T follicular helper cell (primary cell): Measurements from ENCODE around the gene FNDC7.
"Not testable (repeated sequence)": the region's sequence is repeated elsewhere in the genome, so short reads cannot be mapped to it uniquely, and the experiment has no call there.

Experiments used
- DNase-seq: peaks from one replicate; pipeline ENCODE4 v3.0.0-alpha.2; 2020; ENCODE audit warnings: low read depth
- total RNA-seq, 2 experiments: gene quantifications; one replicate each; lab custom pipeline; 2026; lab: John Stamatoyannopoulos, UW

The FNDC7 gene
- total RNA-seq = 0.13 to 0.48 reads per million in 2 experiments

GRCh38 chr1:108712606-108713150 is at the start of gene FNDC7:
TSS of gene FNDC7 (plus strand) at chr1:108712908. CDS start at chr1:108712934, 26 bp downstream.
- no peak for DNase-seq

GRCh38 chr1:108663074-108663473 is 49.6 kb upstream of the FNDC7 start:
- no peak for DNase-seq

GRCh38 chr1:108664481-108664880 is 48.2 kb upstream of the FNDC7 start:
- DNase-seq = no peak

GRCh38 chr1:108665067-108665466 is 47.6 kb upstream of the FNDC7 start:
- no peak for DNase-seq

- DNase-seq = no peak
These were observed 46.9 kb upstream of the FNDC7 start for GRCh38 chr1:108665771-108666170.

GRCh38 chr1:108667422-108667821 is 45.3 kb upstream of the FNDC7 start:
- DNase-seq = not testable (repeated sequence)

GRCh38 chr1:108668777-108669176 is 43.9 kb upstream of the FNDC7 start:
- DNase-seq = no peak

GRCh38 chr1:108669679-108670078 is 43.0 kb upstream of the FNDC7 start:
- DNase-seq = no peak

- no peak for DNase-seq
These were observed 42.5 kb upstream of the FNDC7 start for GRCh38 chr1:108670131-108670773.

GRCh38 chr1:108671143-108671542 is 41.6 kb upstream of the FNDC7 start:
- DNase-seq = no peak

- DNase-seq = no peak
These were observed 34.0 kb upstream of the FNDC7 start for GRCh38 chr1:108678706-108679105.

- DNase-seq = no peak
These were observed 33.0 kb upstream of the FNDC7 start for GRCh38 chr1:108679586-108680213.

GRCh38 chr1:108681701-108682100 is 31.0 kb upstream of the FNDC7 start:
- not testable (repeated sequence) for DNase-seq

- no peak for DNase-seq
These were observed 27.2 kb upstream of the FNDC7 start for GRCh38 chr1:108685529-108685928.

- DNase-seq = no peak
These were observed 25.9 kb upstream of the FNDC7 start for GRCh38 chr1:108686614-108687313.

- no peak for DNase-seq
These were observed 21.4 kb upstream of the FNDC7 start for GRCh38 chr1:108691128-108691941.

- peak; percentile 92 for DNase-seq
These were observed 20.6 kb upstream of the FNDC7 start, which contains the start of gene PRPF38B for GRCh38 chr1:108691942-108692723. TSS of gene PRPF38B (plus strand) at chr1:108692310. CDS start at chr1:108692592, 282 bp downstream.

- DNase-seq = peak; percentile 76
These were observed 19.7 kb upstream of the FNDC7 start for GRCh38 chr1:108692724-108693655.

GRCh38 chr1:108695535-108695934 is 17.2 kb upstream of the FNDC7 start:
- no peak for DNase-seq
